ENCODE data around the gene UGT1A7. TPM values are rescaled to one million over a fixed set of nuclear protein-coding genes. Genes with fewer than 3 reads are reported as not detected.
A peak's percentile ranks its signal among the peaks of the same experiment; 100 is the strongest.
"Not testable (repeated sequence)": the region's sequence is repeated elsewhere in the genome, so short reads cannot be mapped to it uniquely, and the experiment has no call there.

Gene UGT1A7
- total RNA-seq (not detected), polyA plus RNA-seq (not detected), total RNA-seq (not detected)

DNA sequence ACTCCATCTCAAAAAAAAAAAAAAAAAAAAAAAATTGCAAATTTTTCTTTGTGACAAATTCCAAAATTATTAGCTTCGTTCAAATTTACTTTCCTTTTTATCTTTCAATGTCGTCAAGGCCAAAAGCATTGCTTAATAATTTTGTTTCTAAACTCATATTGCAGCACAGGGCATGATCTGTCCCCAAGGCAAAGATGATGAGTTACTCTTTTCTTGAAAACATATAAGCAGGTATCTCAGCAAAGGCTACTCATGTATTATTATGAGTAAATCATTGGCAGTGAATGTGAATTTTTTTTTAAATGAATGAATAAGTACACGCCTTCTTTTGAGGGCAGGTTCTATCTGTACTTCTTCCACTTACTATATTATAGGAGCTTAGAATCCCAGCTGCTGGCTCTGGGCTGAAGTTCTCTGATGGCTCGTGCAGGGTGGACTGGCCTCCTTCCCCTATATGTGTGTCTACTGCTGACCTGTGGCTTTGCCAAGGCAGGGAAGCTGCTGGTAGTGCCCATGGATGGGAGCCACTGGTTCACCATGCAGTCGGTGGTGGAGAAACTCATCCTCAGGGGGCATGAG, at the start of gene UGT1A7:
Gene UGT1A7, plus strand, starts transcription at position 381 of the 579 bp plus-strand sequence. Its CDS starts 37 bp downstream, at position 418.
- peaks cover 11 to 26% (median 19%) of the 10 kb centered on the region in 5 donors for H3K27me3 Mint-ChIP-seq
- intact Hi-C loops (cut with micrococcal nuclease), result no loop called here
- H3K4me1 Mint-ChIP-seq, result no peaks in the 10 kb centered on the region
- ATAC-seq (no peak), DNase-seq (no peak)
- H3K36me3 Mint-ChIP-seq, result no peaks in the 10 kb centered on the region
- Histone ChIP-seq H3K4me1 (ENCODE audit: control insufficient read depth in 2 of 2, insufficient read depth in 2 of 2, low read length in 2 of 2) (no peaks in the 10 kb centered on the region), H3K27ac (ENCODE audit: low read depth, low read length) (no peak within 1 kb of the TSS), H3K36me3 (ENCODE audit: control insufficient read depth in 2 of 3, insufficient read depth in 3 of 3, low read length in 3 of 3) (no peaks in the 10 kb centered on the region), H3K4me3 (ENCODE audit: low read length) (no peak within 1 kb of the TSS), H3K27me3 (ENCODE audit: control insufficient read depth in 2 of 2, insufficient read depth in 2 of 2, low read length in 2 of 2) (no peaks in the 10 kb centered on the region), H3K9me3 (ENCODE audit: control insufficient read depth in 2 of 3, low read length in 3 of 3) (no peaks in the 10 kb centered on the region)
- H3K27ac Mint-ChIP-seq, result no peak within 1 kb of the TSS
- CTCF ChIA-PET, result no interaction called here
- H3K9me3 Mint-ChIP-seq, result no peaks in the 10 kb centered on the region
- POLR2A ChIA-PET, result no interaction called here
- H3K4me3 Mint-ChIP-seq, result no peak within 1 kb of the TSS

DNA sequence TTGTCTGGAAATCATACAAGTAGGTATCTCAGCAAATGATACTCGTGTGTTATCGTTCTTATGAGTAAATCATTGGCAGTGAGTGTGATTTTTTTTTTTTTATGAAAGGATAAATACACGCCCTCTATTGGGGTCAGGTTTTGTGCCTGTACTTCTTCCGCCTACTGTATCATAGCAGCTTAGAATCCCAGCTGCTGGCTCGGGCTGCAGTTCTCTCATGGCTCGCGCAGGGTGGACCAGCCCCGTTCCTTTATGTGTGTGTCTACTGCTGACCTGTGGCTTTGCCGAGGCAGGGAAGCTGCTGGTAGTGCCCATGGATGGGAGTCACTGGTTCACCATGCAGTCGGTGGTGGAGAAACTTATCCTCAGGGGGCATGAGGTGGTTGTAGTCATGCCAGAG, 45.4 kb upstream of the UGT1A7 start, which contains the start of gene UGT1A10:
Gene UGT1A10, plus strand, starts transcription at position 143 of the 400 bp plus-strand sequence. Its CDS starts 75 bp downstream, at position 218.
- DNase-seq; H3K27ac Mint-ChIP-seq; H3K27me3 ChIP-seq (ENCODE audit: control insufficient read depth in 2 of 2, insufficient read depth in 2 of 2, low read length in 2 of 2); H3K36me3 Mint-ChIP-seq; H3K27ac ChIP-seq (ENCODE audit: low read depth, low read length); intact Hi-C loops (cut with micrococcal nuclease); POLR2A ChIA-PET; H3K4me3 ChIP-seq (ENCODE audit: low read length); H3K4me1 ChIP-seq (ENCODE audit: control insufficient read depth in 2 of 2, insufficient read depth in 2 of 2, low read length in 2 of 2); ATAC-seq; H3K9me3 ChIP-seq (ENCODE audit: control insufficient read depth in 2 of 3, low read length in 3 of 3); H3K4me3 Mint-ChIP-seq; H3K36me3 ChIP-seq (ENCODE audit: control insufficient read depth in 2 of 3, insufficient read depth in 3 of 3, low read length in 3 of 3); CTCF ChIA-PET: not testable (repeated sequence)
- peaks cover 24 to 53% (median 40%) of the 10 kb centered on the region in 5 donors for H3K27me3 Mint-ChIP-seq
- H3K9me3 Mint-ChIP-seq, result peaks cover 0 to 12% (median 4%) of the 10 kb centered on the region in 11 donors
- H3K4me1 Mint-ChIP-seq, result peaks cover 0 to 18% (median 7%) of the 10 kb centered on the region in 7 donors

DNA sequence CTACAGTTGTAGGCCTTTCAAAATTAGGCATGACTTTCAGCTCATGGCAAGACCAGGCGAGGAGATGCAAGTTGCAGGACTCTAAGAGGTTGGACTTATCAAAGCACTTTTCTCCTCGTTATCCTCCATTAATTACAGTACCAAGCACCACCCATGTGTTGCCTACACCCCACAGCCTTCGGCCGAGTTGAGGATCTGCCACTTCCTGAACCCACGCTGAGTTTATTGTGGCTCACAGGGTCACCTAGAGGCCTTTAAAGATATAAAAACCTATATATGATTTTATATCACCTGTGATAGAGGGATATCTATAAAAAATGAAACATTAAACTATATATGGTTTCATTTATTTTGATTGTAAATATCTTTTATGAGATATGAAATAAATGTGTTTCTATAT, 42.9 kb upstream of the UGT1A7 start:
- no peak for ATAC-seq
- Histone ChIP-seq H3K27ac (ENCODE audit: low read depth, low read length) (no peak overlapping the region), H3K4me1 (ENCODE audit: control insufficient read depth in 2 of 2, insufficient read depth in 2 of 2, low read length in 2 of 2) (no peaks in the 10 kb centered on the region), H3K27me3 (ENCODE audit: control insufficient read depth in 2 of 2, insufficient read depth in 2 of 2, low read length in 2 of 2) (no peaks in the 10 kb centered on the region), H3K36me3 (ENCODE audit: control insufficient read depth in 2 of 3, insufficient read depth in 3 of 3, low read length in 3 of 3) (no peaks in the 10 kb centered on the region), H3K4me3 (ENCODE audit: low read length) (no peak overlapping the region), H3K9me3 (ENCODE audit: control insufficient read depth in 2 of 3, low read length in 3 of 3) (no peaks in the 10 kb centered on the region)
- POLR2A ChIA-PET, result no interaction called here
- CTCF ChIA-PET, result no interaction called here
- intact Hi-C loops (cut with micrococcal nuclease), result no loop called here
- H3K27ac Mint-ChIP-seq, result no peak overlapping the region
- H3K27me3 Mint-ChIP-seq, result peaks cover 10 to 30% (median 23%) of the 10 kb centered on the region in 5 donors
- no peak for DNase-seq
- peaks cover 0 to 6% (median 0%) of the 10 kb centered on the region in 5 donors for H3K36me3 Mint-ChIP-seq
- H3K4me1 Mint-ChIP-seq, result peaks cover 0 to 18% (median 7%) of the 10 kb centered on the region in 7 donors
- peak overlapping the region in 1 of 10 donors; percentile 15 for H3K4me3 Mint-ChIP-seq
- H3K9me3 Mint-ChIP-seq, result peaks cover 0 to 14% (median 5%) of the 10 kb centered on the region in 11 donors

DNA sequence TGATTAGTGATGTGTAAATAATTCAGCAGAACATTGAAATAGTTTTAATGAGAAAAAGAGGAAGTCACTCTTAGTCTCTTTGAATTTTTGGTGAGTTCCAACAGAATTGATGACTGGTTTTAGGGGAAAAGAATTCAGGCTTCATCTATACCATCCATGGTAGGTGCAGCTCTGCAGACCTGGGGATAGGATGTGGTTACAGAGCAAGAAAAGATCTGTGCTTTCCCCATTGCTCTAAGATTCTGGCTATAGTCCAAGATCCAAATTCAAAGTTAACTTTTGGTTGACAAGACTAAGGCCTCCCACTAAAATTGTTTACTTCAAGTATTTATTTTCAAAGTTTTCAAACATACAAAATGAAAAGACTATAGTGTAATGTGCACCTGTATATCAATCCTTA, 41.8 kb upstream of the UGT1A7 start:
- DNase-seq (peak in 5 of 9 donors; percentile 7 to 34 (median 20)), ATAC-seq (no peak)
- ChIA-PET CTCF (no interaction called here), POLR2A (no interaction called here)
- no peak overlapping the region for H3K27ac Mint-ChIP-seq
- Histone ChIP-seq H3K4me3 (ENCODE audit: low read length) (no peak overlapping the region), H3K36me3 (ENCODE audit: control insufficient read depth in 2 of 3, insufficient read depth in 3 of 3, low read length in 3 of 3) (no peaks in the 10 kb centered on the region), H3K9me3 (ENCODE audit: control insufficient read depth in 2 of 3, low read length in 3 of 3) (no peaks in the 10 kb centered on the region), H3K4me1 (ENCODE audit: control insufficient read depth in 2 of 2, insufficient read depth in 2 of 2, low read length in 2 of 2) (no peaks in the 10 kb centered on the region), H3K27ac (ENCODE audit: low read depth, low read length) (no peak overlapping the region), H3K27me3 (ENCODE audit: control insufficient read depth in 2 of 2, insufficient read depth in 2 of 2, low read length in 2 of 2) (no peaks in the 10 kb centered on the region)
- H3K27me3 Mint-ChIP-seq, result peaks cover 3 to 24% (median 19%) of the 10 kb centered on the region in 5 donors
- peaks cover 0 to 23% (median 5%) of the 10 kb centered on the region in 11 donors for H3K9me3 Mint-ChIP-seq
- no peak overlapping the region for H3K4me3 Mint-ChIP-seq
- peaks cover 0 to 8% (median 0%) of the 10 kb centered on the region in 5 donors for H3K36me3 Mint-ChIP-seq
- H3K4me1 Mint-ChIP-seq, result peaks cover 0 to 18% (median 7%) of the 10 kb centered on the region in 7 donors
- intact Hi-C loops (cut with micrococcal nuclease), result no loop called here

GRCh38 chr2:233643128-233643527, 38.6 kb upstream of the UGT1A7 start:
- ATAC-seq (no peak), DNase-seq (no peak)
- no peaks in the 10 kb centered on the region for H3K36me3 ChIP-seq (ENCODE audit: control insufficient read depth in 2 of 3, insufficient read depth in 3 of 3, low read length in 3 of 3)
- POLR2A ChIA-PET, result no interaction called here
- Mint-ChIP-seq H3K36me3 (peaks cover 0 to 16% (median 7%) of the 10 kb centered on the region in 5 donors), H3K4me1 (peaks cover 0 to 18% (median 7%) of the 10 kb centered on the region in 7 donors), H3K27ac (no peak overlapping the region), H3K27me3 (peaks cover 5 to 18% (median 5%) of the 10 kb centered on the region in 5 donors), H3K4me3 (no peak overlapping the region), H3K9me3 (peaks cover 6 to 44% (median 18%) of the 10 kb centered on the region in 11 donors)
- no peak overlapping the region for H3K4me3 ChIP-seq (ENCODE audit: low read length)
- CTCF ChIA-PET, result no interaction called here
- intact Hi-C loops (cut with micrococcal nuclease), result no loop called here
- H3K27ac ChIP-seq (ENCODE audit: low read depth, low read length), result no peak overlapping the region
- no peaks in the 10 kb centered on the region for H3K9me3 ChIP-seq (ENCODE audit: control insufficient read depth in 2 of 3, low read length in 3 of 3)
- H3K4me1 ChIP-seq (ENCODE audit: control insufficient read depth in 2 of 2, insufficient read depth in 2 of 2, low read length in 2 of 2), result no peaks in the 10 kb centered on the region
- no peaks in the 10 kb centered on the region for H3K27me3 ChIP-seq (ENCODE audit: control insufficient read depth in 2 of 2, insufficient read depth in 2 of 2, low read length in 2 of 2)

GRCh38 chr2:233646033-233646432, 35.7 kb upstream of the UGT1A7 start:
- POLR2A ChIA-PET; H3K27me3 ChIP-seq (ENCODE audit: control insufficient read depth in 2 of 2, insufficient read depth in 2 of 2, low read length in 2 of 2); intact Hi-C loops (cut with micrococcal nuclease); H3K9me3 ChIP-seq (ENCODE audit: control insufficient read depth in 2 of 3, low read length in 3 of 3); H3K4me1 Mint-ChIP-seq; H3K4me3 ChIP-seq (ENCODE audit: low read length); ATAC-seq; H3K36me3 ChIP-seq (ENCODE audit: control insufficient read depth in 2 of 3, insufficient read depth in 3 of 3, low read length in 3 of 3); CTCF ChIA-PET; DNase-seq; H3K4me1 ChIP-seq (ENCODE audit: control insufficient read depth in 2 of 2, insufficient read depth in 2 of 2, low read length in 2 of 2); H3K4me3 Mint-ChIP-seq; H3K27ac Mint-ChIP-seq; H3K27ac ChIP-seq (ENCODE audit: low read depth, low read length): not testable (repeated sequence)
- H3K27me3 Mint-ChIP-seq, result peaks cover 5 to 18% (median 17%) of the 10 kb centered on the region in 5 donors
- H3K36me3 Mint-ChIP-seq, result peaks cover 0 to 16% (median 7%) of the 10 kb centered on the region in 5 donors
- peaks cover 6 to 44% (median 18%) of the 10 kb centered on the region in 11 donors for H3K9me3 Mint-ChIP-seq

DNA sequence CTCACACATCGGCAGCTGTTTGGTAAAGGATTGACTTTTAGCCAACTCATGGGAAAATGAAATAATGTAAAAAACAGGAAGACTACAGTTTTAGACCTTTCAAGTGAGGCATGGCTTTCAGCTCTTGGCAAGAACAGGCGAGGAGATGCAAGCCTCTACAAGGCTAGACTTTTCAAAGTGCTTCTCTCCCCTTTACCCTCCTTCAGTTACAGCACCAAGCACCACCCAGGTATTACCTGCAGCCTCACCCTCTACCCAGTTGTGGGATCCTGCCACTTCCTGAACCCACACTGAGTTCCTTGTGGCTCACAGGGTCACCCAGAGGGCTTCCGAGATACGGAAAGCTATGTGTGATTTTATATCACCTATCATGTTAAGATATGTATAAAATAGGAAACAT, 30.7 kb upstream of the UGT1A7 start:
- H3K36me3 Mint-ChIP-seq, result peaks cover 0 to 11% (median 6%) of the 10 kb centered on the region in 5 donors
- DNase-seq (no peak), ATAC-seq (no peak)
- intact Hi-C loops (cut with micrococcal nuclease), result no loop called here
- no peak overlapping the region for H3K4me3 Mint-ChIP-seq
- Histone ChIP-seq H3K9me3 (ENCODE audit: control insufficient read depth in 2 of 3, low read length in 3 of 3) (no peaks in the 10 kb centered on the region), H3K4me1 (ENCODE audit: control insufficient read depth in 2 of 2, insufficient read depth in 2 of 2, low read length in 2 of 2) (no peaks in the 10 kb centered on the region), H3K27ac (ENCODE audit: low read depth, low read length) (no peak overlapping the region), H3K27me3 (ENCODE audit: control insufficient read depth in 2 of 2, insufficient read depth in 2 of 2, low read length in 2 of 2) (no peaks in the 10 kb centered on the region), H3K4me3 (ENCODE audit: low read length) (no peak overlapping the region), H3K36me3 (ENCODE audit: control insufficient read depth in 2 of 3, insufficient read depth in 3 of 3, low read length in 3 of 3) (no peaks in the 10 kb centered on the region)
- peaks cover 6 to 19% (median 14%) of the 10 kb centered on the region in 11 donors for H3K9me3 Mint-ChIP-seq
- ChIA-PET CTCF (no interaction called here), POLR2A (no interaction called here)
- H3K27ac Mint-ChIP-seq, result no peak overlapping the region
- no peaks in the 10 kb centered on the region for H3K4me1 Mint-ChIP-seq
- H3K27me3 Mint-ChIP-seq, result peaks cover 18 to 33% (median 21%) of the 10 kb centered on the region in 5 donors
